COLO829 (cell line): ENCODE measurements around the gene C9orf50.

Source experiments
- DNase-seq: peaks from one replicate; pipeline ENCODE4 v3.0.0; 2012; ENCODE audit warnings: low spot score

Gene C9orf50

DNA sequence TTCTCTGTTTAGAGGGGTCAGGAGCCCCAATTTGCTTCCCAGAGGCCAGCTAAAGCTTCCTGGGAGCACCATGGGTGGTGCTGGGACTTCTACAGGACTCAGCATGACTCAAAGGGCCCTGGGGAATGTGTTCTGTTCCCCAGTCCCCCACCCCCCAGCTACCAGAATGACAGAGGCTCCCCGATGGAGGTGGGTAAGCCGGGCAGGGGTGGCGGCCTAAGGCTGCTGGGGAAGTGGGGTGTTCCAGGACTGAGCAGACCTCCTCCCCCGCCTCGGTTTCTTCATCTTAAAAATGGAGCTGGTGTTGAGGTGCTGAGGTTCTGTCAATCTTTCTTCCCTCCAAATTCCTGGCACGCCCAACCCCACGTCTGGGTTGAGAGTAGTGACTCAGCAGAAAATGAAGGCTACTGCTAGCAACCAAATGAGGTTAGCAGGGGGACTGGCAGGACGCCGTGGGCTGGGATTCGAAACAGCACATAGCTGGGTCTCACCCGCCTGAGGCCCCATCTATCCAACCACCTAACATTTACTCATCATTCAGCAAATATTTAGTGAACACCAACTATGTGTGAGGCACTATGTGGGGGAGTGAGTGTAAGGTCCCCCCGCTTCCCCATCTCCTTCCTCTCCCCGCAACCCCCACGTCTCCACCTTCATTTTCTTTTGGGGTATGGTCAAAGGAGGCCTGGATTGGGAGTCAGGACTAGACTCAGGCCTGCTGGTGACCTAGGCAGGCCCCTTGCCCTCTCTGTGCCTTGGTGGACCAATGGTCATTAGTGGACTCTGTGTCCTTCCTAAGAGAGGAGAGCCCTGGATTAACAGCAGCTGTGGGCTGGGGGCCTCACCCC lies 50.2 kb downstream of the C9orf50 start:
- no peak for DNase-seq

DNA sequence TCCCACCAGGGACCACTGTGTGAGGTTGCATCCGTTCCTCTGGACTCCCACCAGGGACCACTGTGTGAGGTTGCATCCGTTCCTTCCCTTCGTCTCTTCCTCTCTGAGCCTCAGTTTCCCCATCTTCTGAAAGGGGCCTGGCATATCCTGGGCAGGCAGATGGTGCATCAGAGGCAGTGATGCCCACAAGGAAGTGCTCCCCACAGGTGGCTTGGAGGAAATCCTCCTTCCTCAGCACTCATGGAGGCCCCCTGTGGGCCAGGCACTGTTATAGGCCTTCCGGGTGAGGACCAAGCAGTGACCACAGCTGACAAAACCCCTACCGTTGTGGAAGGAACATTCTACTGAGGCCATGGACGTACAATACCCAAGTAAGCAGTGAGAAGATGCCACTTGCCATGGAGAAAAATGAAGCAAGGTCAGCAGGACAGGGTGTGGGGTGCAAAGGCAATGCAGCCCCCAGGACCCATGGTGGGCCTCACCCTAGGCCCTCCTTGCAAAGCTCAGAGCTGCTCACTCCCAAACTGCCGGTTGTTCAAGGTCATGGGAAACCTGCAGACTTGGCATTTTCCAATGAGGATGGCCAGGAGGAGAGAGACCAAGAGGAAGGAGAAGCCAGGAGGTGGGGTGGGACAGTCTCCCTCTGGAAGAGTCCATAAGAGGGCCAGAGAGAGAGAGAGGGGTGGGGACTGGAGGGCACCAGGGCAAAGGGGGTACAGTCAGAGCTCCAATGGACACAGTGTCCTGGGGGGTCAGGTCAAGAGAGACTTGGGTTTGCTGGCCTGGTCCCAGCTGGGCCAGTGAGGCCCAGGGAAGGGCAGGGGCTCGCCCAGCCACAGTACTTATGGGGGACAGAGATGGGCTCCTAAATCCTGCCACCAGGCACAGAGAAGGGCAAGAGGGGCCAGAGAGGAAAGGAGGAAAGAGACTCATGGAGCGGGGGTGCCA lies 51.1 kb downstream of the C9orf50 start:
- DNase-seq = no peak

DNA sequence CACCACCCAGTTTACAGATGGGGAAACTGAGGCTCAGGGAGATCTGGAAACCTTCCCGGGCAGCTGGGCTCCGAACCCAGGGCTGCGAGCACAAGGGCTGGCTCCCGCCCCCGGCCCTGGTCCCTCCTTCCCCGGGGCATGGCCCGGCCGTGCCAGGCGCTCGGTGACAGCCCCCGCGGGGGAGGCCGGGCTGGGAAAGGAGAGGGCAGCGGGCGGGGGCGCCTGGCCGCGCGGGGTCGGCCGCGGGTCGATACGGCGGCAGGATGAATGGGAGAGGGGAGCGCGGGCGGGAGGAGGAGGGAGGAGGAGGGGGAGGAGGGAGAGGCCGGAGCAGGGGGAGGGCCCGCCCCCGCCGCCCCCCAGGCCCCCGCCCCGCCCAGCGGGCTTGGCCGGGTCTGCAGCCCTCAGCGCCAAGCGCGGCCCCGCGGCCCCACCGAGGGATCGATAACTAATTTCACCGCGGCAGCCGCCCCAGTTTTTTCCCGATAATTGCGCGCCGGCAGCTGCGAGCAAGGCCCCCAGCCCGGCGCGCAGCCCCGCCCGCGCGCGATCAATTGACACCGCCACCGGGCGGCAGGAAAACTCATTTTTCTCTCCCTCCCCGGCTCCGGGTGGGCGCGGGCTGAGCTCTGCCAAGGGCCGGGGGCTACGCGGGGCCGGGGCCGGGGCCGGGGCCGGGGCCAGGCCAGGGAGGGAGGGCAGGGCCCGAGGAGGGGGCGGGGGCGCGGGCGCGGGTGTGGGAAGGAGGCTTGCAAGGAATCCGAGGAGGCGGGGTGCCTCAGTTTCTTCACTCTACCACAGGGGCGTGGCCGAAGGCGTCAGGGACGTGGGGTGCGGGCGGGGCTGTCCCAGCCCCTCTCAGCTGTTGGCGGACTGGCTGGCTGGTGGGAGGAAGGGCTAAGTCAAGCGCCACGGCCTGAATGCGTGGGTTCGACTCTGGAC lies 52.1 kb downstream of the C9orf50 start:
- no peak for DNase-seq

DNA sequence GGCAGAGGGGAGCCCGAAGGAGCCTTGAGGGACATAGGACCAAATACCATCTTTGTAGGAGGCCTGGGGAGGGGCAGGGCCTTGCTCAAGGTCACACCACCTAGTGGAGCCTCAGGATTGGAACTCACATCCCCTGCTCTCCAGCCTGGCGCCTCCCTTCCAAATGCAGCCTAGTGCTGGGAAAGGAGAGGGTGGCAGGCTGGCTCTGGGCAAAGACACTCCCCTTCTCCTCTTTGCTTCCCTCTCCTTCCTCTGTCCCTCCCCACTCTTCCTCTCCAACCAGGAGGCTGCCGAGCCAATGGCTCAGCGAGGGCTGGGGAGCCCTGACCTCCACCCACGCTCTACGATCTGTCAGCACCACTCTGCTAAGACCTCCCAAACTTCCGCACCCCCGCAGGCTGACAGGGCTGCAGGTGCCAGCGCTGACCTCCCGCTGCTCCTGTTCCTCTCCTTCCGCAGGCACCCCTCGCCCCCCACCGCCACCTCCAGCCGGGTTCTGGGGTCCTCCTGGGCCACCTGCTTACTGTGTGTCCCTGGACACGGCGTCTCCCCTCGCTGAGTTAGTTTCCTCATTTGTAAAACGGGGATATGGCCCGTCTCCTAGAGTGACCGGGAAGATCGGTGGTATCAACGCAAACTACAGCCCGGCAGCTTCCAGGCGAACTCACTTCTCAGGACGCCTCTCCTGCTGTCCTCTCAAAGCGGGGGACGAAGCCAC lies 52.9 kb downstream of the C9orf50 start:
- DNase-seq = no peak

DNA sequence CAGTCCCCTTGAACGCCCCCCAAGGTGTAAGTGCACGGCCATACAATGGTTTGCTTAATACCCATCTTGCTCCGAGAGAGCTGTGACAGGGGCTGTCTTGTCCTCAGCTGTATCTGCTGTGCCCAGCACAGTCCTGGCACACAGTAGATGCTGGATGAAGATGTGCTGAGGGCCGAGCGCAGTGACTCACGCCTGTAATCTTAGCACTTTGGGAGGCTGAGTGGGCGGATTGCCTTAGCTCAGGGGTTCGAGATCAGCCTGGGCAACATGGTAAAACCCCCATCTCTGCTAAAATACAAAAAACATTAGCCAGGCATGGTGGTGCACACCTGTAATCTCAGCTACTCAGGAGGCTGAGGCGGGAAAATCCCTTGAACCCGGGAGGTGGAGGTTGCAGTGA lies 53.6 kb downstream of the C9orf50 start:
- DNase-seq = no peak

DNA sequence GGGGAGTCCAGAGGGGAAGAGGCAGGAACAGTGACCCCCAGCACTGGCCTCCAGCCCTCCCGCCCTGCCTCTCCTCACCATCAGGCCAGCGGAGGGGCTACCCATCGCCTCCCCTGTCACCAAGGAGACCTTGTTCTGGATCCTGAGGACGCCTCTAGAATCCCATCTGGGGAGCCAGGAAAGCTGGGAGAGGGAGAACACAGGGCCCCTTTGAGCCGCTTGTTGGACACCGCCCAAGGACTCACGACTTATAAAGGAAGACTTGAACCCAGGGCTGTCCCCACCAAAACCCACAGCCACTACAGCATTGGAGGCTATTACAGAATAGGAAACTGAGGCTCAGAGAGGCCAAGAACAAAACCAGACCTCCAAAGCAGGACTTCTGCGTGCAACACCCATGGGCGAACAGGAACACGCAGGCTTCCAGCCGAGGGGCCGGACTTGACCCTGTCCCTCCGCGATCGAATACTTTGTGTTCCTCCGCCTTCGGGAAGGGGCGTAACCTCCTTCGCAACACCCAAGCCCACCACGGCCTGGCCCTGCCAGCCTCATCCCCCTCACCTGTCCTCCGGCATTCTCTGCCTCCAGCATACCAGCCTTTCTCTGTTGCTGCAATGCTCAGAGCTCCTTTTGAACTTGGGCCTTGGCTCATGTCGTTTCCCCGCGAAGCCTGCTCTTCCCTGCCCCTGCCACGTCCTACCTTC lies 54.2 kb downstream of the C9orf50 start:
- no peak for DNase-seq

DNA sequence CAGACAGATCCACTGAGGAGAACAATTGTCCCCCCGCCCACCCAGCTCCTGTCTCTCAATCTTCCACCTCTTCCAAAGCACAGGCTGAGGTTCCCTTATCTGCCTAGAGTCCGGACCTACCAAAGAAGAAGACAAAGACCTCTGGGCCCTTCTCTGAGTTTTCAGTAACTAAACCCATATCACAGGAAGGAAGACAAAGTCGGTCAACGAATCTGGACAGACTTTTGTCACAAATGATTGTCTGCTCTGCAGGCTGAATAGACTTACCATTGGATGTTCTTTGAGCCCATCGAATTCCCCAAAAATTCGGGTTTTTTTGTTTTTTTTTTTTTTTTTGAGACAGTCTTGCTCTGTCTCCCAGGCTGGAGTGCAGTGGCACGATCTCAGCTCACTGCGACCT lies 58.0 kb downstream of the C9orf50 start:
- no peak for DNase-seq

DNA sequence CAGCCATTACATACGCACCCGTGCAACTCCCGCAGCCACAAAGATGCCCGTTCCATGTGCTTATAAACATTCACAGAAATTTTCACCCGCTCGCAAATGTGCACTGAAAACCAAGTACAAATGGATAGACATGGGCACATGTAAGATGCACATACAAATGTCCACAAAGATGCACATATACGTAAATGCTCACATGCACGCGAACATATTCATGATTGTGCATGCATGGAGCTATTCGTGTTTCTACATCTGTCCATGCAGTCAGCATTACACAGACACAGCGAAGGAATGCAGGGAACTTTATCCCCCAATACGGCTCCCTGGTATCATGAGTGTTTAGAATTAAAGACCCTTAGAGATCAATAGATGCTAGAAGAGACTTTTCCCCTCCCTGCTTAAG lies 58.4 kb downstream of the C9orf50 start:
- DNase-seq = no peak
